Activated T-cell treated with anti-CD3 and anti-CD28 coated beads for 1 hour (primary cell): ENCODE measurements around the gene ZNF8.
"Not testable (repeated sequence)": the region's sequence is repeated elsewhere in the genome, so short reads cannot be mapped to it uniquely, and the experiment has no call there.

Experiments
- DNase-seq: peaks from one replicate; pipeline ENCODE4 v3.0.0-alpha.2; 2020; ENCODE audit warnings: low read depth

Gene ZNF8

GRCh38 chr19:58278541-58279041, at the start of gene ZNF8:
ZNF8 (plus strand) TSS chr19:58278955; CDS start chr19:58279082, 127 bp downstream.
- DNase-seq: peak; percentile 94

- DNase-seq: no peak
Measured at GRCh38 chr19:58229255-58229639, 49.5 kb upstream of the ZNF8 start.

GRCh38 chr19:58237324-58237723, 41.4 kb upstream of the ZNF8 start:
- DNase-seq: no peak

- DNase-seq: no peak
Measured at GRCh38 chr19:58243351-58243750, 35.4 kb upstream of the ZNF8 start.

GRCh38 chr19:58248886-58249285, 29.9 kb upstream of the ZNF8 start:
- no peak for DNase-seq

GRCh38 chr19:58252102-58252685, 26.6 kb upstream of the ZNF8 start:
- no peak for DNase-seq

- DNase-seq: not testable (repeated sequence)
Measured at GRCh38 chr19:58258259-58258658, 20.5 kb upstream of the ZNF8 start.

- no peak for DNase-seq
Measured at GRCh38 chr19:58261600-58261967, 17.2 kb upstream of the ZNF8 start.

GRCh38 chr19:58261968-58262921, 16.5 kb upstream of the ZNF8 start:
- DNase-seq: no peak

GRCh38 chr19:58262922-58263296, 15.8 kb upstream of the ZNF8 start:
- no peak for DNase-seq

- DNase-seq: no peak
Measured at GRCh38 chr19:58265100-58265499, 13.7 kb upstream of the ZNF8 start.

- DNase-seq: no peak
Measured at GRCh38 chr19:58268344-58268743, 10.4 kb upstream of the ZNF8 start.

GRCh38 chr19:58274771-58275201, 4.0 kb upstream of the ZNF8 start:
- no peak for DNase-seq

GRCh38 chr19:58275564-58275963, 3.2 kb upstream of the ZNF8 start:
- no peak for DNase-seq

- no peak for DNase-seq
Measured at GRCh38 chr19:58277197-58277596, 1.6 kb upstream of the ZNF8 start.

- no peak for DNase-seq
Measured at GRCh38 chr19:58277748-58278540, 811 bp upstream of the ZNF8 start.

GRCh38 chr19:58279042-58279924, 528 bp downstream of the ZNF8 start:
- peak; percentile 23 for DNase-seq

- DNase-seq: no peak
Measured at GRCh38 chr19:58279925-58280316, 1.2 kb downstream of the ZNF8 start.

- DNase-seq: no peak
Measured at GRCh38 chr19:58284199-58284598, 5.4 kb downstream of the ZNF8 start.

- DNase-seq: no peak
Measured at GRCh38 chr19:58291943-58292342, 13.2 kb downstream of the ZNF8 start.

- DNase-seq: no peak
Measured at GRCh38 chr19:58294743-58295374, 16.1 kb downstream of the ZNF8 start.
